ENCODE measurements around the gene UBE2C. TPM values are rescaled to one million over a fixed set of nuclear protein-coding genes. Genes with fewer than 3 reads are reported as not detected.
A peak's percentile ranks its signal among the peaks of the same experiment; 100 is the strongest.

UBE2C gene
- total RNA-seq, 1 donor from 2014 or later = 33.0 TPM

GRCh38 chr20:45850926-45851325 lies 38.5 kb downstream of the UBE2C start:
- Mint-ChIP-seq H3K36me3 (ENCODE audit: unreplicated experiment) (no peaks in the 10 kb centered on the region), H3K27ac (ENCODE audit: unreplicated experiment) (no peak overlapping the region), H3K9me3 (ENCODE audit: unreplicated experiment) (no peaks in the 10 kb centered on the region), H3K4me1 (ENCODE audit: low read depth, unreplicated experiment) (peaks cover 2% of the 10 kb centered on the region), H3K27me3 (ENCODE audit: unreplicated experiment) (peaks cover 2% of the 10 kb centered on the region), H3K4me3 (ENCODE audit: unreplicated experiment) (no peak overlapping the region)
- no peak for DNase-seq
- TF ChIP-seq, protein P1, sequence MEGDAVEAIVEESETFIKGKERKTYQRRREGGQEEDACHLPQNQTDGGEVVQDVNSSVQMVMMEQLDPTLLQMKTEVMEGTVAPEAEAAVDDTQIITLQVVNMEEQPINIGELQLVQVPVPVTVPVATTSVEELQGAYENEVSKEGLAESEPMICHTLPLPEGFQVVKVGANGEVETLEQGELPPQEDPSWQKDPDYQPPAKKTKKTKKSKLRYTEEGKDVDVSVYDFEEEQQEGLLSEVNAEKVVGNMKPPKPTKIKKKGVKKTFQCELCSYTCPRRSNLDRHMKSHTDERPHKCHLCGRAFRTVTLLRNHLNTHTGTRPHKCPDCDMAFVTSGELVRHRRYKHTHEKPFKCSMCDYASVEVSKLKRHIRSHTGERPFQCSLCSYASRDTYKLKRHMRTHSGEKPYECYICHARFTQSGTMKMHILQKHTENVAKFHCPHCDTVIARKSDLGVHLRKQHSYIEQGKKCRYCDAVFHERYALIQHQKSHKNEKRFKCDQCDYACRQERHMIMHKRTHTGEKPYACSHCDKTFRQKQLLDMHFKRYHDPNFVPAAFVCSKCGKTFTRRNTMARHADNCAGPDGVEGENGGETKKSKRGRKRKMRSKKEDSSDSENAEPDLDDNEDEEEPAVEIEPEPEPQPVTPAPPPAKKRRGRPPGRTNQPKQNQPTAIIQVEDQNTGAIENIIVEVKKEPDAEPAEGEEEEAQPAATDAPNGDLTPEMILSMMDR (IDR thresholded peaks at IDR 0.05; ENCODE audit: partially characterized antibody, unreplicated experiment) = no peak

DNA sequence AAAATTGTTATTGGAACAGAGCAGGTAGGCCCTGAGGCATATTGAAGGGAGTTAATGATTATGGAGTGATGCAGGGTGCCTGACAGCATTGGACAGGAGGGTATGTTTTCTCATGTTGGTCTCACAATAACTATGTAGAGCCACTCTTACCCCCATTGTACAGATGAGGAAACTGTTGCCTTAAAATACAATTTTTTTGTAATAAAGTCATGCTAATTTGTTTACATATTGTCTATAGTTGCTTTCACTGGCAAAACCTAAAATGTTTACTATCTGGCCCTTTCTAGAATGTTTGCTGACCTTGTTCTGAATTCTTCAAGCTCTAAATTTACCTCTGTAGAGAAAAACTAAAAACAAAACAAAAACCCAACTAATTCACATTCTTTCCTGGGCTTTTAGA lies 39.1 kb downstream of the UBE2C start:
- peaks cover under 1% of the 10 kb centered on the region for H3K9me3 Mint-ChIP-seq (ENCODE audit: unreplicated experiment)
- H3K36me3 Mint-ChIP-seq (ENCODE audit: unreplicated experiment) = no peaks in the 10 kb centered on the region
- H3K27me3 Mint-ChIP-seq (ENCODE audit: unreplicated experiment) = peaks cover 2% of the 10 kb centered on the region
- H3K27ac Mint-ChIP-seq (ENCODE audit: unreplicated experiment) = no peak overlapping the region
- no peak for DNase-seq
- TF ChIP-seq, protein P1 (IDR thresholded peaks at IDR 0.05; ENCODE audit: partially characterized antibody, unreplicated experiment) = no peak
- H3K4me3 Mint-ChIP-seq (ENCODE audit: unreplicated experiment) = no peak overlapping the region
- H3K4me1 Mint-ChIP-seq (ENCODE audit: low read depth, unreplicated experiment) = peaks cover 2% of the 10 kb centered on the region

DNA sequence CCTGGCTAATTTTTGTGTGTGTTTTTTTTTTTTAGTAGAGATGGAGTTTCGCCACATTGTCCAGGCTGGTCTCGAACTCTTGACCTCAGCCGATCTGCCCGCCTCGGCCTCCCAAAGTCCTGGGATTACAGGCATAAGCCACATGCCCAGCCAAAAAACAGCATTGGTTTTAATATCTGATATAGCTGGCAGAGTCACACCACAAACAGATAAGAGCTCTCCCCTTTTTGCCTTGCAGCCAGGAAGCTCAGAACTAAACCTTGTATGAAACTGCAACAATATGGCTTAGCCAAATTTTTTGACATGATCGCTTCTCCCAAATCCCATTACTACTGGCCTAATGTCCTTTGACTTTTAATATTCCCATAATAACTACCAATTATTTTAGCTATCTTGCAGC lies 39.9 kb downstream of the UBE2C start:
- Mint-ChIP-seq H3K36me3 (ENCODE audit: unreplicated experiment) (no peaks in the 10 kb centered on the region), H3K27me3 (ENCODE audit: unreplicated experiment) (peaks cover 2% of the 10 kb centered on the region), H3K4me1 (ENCODE audit: low read depth, unreplicated experiment) (peaks cover 2% of the 10 kb centered on the region), H3K9me3 (ENCODE audit: unreplicated experiment) (peaks cover 2% of the 10 kb centered on the region), H3K27ac (ENCODE audit: unreplicated experiment) (no peak overlapping the region), H3K4me3 (ENCODE audit: unreplicated experiment) (no peak overlapping the region)
- DNase-seq = no peak
- TF ChIP-seq, protein P1 (IDR thresholded peaks at IDR 0.05; ENCODE audit: partially characterized antibody, unreplicated experiment) = no peak

- Mint-ChIP-seq H3K27ac (ENCODE audit: unreplicated experiment) (no peak overlapping the region), H3K4me1 (ENCODE audit: low read depth, unreplicated experiment) (peaks cover 5% of the 10 kb centered on the region), H3K27me3 (ENCODE audit: unreplicated experiment) (peaks cover 7% of the 10 kb centered on the region), H3K36me3 (ENCODE audit: unreplicated experiment) (no peaks in the 10 kb centered on the region), H3K4me3 (ENCODE audit: unreplicated experiment) (no peak overlapping the region), H3K9me3 (ENCODE audit: unreplicated experiment) (peaks cover 4% of the 10 kb centered on the region)
- DNase-seq = no peak
- TF ChIP-seq, protein P1 (IDR thresholded peaks at IDR 0.05; ENCODE audit: partially characterized antibody, unreplicated experiment) = no peak
These were observed 41.0 kb downstream of the UBE2C start for GRCh38 chr20:45853484-45853883.

- Mint-ChIP-seq H3K4me3 (ENCODE audit: unreplicated experiment) (peak within 1 kb of the TSS; percentile 95), H3K27ac (ENCODE audit: unreplicated experiment) (peak within 1 kb of the TSS; percentile 95), H3K4me1 (ENCODE audit: low read depth, unreplicated experiment) (peaks cover 6% of the 10 kb centered on the region), H3K27me3 (ENCODE audit: unreplicated experiment) (peaks cover 5% of the 10 kb centered on the region), H3K36me3 (ENCODE audit: unreplicated experiment) (no peaks in the 10 kb centered on the region), H3K9me3 (ENCODE audit: unreplicated experiment) (peaks cover 4% of the 10 kb centered on the region)
- peak; percentile 84 for DNase-seq
- TF ChIP-seq, protein P1 (IDR thresholded peaks at IDR 0.05; ENCODE audit: partially characterized antibody, unreplicated experiment) = no peak
These were observed 44.9 kb downstream of the UBE2C start, which contains the start of the genes ACOT8 and ZSWIM3 for GRCh38 chr20:45857114-45857881. TSS of gene ACOT8 (minus strand) at chr20:45857392. CDS start at chr20:45857315, 77 bp downstream. TSS of gene ZSWIM3 (plus strand) at chr20:45857614. CDS start at chr20:45857826, 212 bp downstream.
